Glomerular visceral epithelial cell (primary cell): ENCODE results near the gene SHMT2.

Source experiments
- DNase-seq: peaks from one replicate; pipeline ENCODE4 v3.0.0-alpha.2; 2016; ENCODE audit errors: extremely low spot score

Gene SHMT2

DNA sequence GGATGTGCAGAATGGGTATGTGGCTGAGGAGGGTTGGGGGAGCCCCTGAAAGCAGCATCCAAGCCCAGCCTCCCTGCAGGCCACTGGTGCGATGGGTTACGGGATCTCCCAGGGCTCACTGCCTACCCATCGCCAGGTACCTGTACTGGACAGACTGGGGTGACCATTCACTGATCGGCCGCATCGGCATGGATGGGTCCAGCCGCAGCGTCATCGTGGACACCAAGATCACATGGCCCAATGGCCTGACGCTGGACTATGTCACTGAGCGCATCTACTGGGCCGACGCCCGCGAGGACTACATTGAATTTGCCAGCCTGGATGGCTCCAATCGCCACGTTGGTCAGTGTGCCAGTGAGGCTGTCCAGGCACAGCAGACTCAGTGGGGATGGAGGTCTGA, 31.2 kb upstream of the SHMT2 start:
- no peak for DNase-seq

- no peak for DNase-seq
Measured at GRCh38 chr12:57199191-57199590, 30.3 kb upstream of the SHMT2 start.

GRCh38 chr12:57200497-57200896, 29.0 kb upstream of the SHMT2 start:
- DNase-seq = no peak

DNA sequence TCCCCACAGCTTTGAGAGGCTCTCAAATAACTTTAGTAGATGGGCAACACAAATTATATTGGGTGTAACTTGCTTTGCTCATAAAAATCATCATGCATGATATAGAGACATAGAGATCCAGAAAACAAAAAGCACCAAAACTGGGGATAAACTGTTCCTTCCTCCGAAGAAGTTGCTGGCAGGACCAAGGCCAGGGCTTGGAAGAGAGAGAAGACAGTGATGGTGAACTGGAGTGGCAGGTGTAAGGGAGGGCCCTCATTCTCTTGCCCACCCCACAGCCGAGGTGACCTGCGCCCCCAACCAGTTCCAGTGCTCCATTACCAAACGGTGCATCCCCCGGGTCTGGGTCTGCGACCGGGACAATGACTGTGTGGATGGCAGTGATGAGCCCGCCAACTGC, 28.3 kb upstream of the SHMT2 start:
- no peak for DNase-seq

DNA sequence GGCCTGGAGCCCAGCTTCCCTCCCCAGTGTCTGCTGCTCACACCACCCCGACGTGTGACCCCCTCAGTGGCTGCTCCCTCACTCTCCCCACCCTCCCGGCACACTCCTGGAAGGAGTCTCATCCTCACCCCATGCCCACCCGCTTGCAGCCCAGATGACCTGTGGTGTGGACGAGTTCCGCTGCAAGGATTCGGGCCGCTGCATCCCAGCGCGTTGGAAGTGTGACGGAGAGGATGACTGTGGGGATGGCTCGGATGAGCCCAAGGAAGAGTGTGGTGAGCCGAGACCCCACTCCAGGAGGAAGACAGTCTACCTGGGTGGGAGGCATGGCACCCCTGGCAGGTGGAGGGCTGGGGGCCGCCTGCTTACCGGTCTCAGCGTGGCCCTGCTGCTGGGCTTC, 27.9 kb upstream of the SHMT2 start:
- no peak for DNase-seq

DNA sequence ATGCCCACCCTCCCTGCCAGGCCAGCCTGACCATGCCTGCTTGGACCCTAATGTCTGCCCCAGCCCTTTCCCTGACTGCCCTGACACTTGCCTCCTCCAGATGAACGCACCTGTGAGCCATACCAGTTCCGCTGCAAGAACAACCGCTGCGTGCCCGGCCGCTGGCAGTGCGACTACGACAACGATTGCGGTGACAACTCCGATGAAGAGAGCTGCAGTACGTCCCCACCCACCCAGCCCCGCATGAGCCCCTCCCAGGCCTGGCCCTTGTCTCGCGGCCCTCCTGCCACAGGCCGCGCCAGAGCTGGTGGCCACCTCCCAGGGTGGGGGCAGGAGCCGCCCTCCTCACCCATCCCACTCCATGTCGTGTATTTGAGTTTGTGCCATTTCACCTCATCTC, 27.2 kb upstream of the SHMT2 start:
- no peak for DNase-seq

DNA sequence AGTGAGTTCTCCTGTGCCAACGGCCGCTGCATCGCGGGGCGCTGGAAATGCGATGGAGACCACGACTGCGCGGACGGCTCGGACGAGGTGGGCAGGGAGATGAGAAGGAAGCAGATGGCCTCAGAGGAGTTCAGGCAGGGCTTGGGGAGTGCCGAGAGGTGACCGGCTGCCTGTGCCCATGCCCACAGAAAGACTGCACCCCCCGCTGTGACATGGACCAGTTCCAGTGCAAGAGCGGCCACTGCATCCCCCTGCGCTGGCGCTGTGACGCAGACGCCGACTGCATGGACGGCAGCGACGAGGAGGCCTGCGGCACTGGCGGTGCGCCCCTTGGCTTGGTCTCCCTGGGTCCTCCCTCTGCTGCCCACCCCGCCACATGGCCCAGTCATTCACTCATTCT, 26.3 kb upstream of the SHMT2 start:
- no peak for DNase-seq

GRCh38 chr12:57203791-57204190, 25.7 kb upstream of the SHMT2 start:
- no peak for DNase-seq

GRCh38 chr12:57204454-57204853, 25.1 kb upstream of the SHMT2 start:
- DNase-seq = no peak

GRCh38 chr12:57205186-57205585, 24.3 kb upstream of the SHMT2 start:
- DNase-seq = no peak

DNA sequence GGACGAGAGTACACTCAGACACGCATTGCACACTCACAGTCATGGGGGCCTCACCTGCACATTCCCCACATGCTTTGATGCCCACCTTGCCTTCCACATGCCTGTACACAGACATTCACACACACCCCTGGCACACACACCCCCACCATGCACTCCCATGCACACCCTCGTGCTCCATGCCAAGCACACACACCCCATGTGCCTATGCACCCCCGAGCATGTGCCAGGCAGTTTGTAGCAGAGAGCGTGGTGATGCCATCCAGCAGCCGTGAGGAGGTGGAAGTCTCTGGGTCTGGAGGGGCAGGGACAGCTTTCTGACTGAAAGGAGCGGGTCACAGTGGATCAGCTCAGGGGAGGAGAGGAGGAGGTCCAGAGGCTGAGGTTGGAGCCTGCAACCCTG, 23.6 kb upstream of the SHMT2 start:
- DNase-seq = no peak

- no peak for DNase-seq
Measured at GRCh38 chr12:57207731-57208630, 21.5 kb upstream of the SHMT2 start.

- DNase-seq = no peak
Measured at GRCh38 chr12:57208631-57209282, 20.8 kb upstream of the SHMT2 start.

GRCh38 chr12:57209916-57210315, 19.6 kb upstream of the SHMT2 start:
- DNase-seq = no peak

DNA sequence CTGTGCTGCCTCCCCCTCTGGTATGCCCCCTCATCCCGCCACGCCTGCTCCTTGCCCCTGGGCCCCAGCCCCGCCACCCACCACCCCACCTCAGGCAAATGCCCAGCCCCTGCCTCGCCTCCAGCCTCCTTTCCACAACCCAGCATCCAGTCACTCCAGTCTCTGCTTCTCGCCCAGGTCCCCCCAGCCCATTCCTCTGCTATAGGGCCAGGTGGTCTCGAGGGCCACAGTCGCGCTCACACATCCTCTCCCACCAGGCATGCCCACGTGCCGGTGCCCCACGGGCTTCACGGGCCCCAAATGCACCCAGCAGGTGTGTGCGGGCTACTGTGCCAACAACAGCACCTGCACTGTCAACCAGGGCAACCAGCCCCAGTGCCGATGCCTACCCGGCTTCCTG, 19.1 kb upstream of the SHMT2 start:
- no peak for DNase-seq

DNA sequence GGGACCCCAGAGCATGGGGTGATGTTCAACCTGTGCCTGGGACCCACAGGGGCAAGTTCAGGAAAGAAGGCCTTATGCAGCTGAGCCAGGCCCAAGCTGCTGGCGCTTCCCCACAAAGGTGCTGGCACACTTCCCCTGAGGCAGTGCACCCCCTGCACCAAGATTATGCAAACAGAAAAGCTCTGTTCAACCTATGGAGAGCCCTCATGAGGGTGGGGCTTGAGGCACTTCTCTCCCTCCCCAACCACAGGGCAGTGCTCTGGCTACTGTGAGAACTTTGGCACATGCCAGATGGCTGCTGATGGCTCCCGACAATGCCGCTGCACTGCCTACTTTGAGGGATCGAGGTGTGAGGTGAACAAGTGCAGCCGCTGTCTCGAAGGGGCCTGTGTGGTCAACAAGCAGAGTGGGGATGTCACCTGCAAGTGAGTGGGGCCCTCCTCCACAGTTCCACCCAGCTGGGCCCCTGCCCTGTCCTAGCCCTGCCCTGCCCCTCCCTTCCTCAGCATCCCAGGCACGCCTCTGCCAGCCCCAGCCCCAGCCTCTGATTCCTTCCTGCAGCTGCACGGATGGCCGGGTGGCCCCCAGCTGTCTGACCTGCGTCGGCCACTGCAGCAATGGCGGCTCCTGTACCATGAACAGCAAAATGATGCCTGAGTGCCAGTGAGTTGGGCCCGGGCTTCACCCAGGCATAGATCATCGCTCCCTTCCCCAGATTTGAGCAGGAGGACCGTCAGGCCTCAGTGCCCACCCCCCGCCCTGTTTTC, 18.4 kb upstream of the SHMT2 start:
- DNase-seq = no peak

DNA sequence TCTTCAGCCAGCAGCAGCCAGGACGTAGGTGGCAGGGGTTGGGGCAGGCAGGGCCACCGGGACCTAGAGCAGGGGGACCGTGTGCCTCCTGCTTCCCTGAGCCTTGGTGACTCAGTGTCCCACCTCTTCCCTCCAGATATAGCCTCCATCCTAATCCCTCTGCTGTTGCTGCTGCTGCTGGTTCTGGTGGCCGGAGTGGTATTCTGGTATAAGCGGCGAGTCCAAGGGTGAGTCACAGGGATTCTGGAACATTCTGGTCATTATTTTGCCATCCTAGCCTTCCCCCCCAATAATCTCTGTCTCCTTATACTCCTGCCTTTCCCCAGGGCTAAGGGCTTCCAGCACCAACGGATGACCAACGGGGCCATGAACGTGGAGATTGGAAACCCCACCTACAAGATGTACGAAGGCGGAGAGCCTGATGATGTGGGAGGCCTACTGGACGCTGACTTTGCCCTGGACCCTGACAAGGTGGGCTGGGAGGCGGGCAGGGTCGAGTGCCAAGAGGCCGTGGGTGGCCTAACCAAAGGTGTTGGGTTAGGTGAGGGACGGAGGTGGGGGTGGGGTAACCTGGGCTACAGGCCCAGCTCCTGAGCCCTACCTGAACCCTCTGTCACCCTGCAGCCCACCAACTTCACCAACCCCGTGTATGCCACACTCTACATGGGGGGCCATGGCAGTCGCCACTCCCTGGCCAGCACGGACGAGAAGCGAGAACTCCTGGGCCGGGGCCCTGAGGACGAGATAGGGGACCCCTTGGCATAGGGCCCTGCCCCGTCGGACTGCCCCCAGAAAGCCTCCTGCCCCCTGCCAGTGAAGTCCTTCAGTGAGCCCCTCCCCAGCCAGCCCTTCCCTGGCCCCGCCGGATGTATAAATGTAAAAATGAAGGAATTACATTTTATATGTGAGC, 17.5 kb upstream of the SHMT2 start:
- DNase-seq = no peak

DNA sequence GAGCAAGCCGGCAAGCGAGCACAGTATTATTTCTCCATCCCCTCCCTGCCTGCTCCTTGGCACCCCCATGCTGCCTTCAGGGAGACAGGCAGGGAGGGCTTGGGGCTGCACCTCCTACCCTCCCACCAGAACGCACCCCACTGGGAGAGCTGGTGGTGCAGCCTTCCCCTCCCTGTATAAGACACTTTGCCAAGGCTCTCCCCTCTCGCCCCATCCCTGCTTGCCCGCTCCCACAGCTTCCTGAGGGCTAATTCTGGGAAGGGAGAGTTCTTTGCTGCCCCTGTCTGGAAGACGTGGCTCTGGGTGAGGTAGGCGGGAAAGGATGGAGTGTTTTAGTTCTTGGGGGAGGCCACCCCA, 16.8 kb upstream of the SHMT2 start:
- no peak for DNase-seq

GRCh38 chr12:57213058-57213715, 16.3 kb upstream of the SHMT2 start:
- DNase-seq = peak; percentile 84

DNA sequence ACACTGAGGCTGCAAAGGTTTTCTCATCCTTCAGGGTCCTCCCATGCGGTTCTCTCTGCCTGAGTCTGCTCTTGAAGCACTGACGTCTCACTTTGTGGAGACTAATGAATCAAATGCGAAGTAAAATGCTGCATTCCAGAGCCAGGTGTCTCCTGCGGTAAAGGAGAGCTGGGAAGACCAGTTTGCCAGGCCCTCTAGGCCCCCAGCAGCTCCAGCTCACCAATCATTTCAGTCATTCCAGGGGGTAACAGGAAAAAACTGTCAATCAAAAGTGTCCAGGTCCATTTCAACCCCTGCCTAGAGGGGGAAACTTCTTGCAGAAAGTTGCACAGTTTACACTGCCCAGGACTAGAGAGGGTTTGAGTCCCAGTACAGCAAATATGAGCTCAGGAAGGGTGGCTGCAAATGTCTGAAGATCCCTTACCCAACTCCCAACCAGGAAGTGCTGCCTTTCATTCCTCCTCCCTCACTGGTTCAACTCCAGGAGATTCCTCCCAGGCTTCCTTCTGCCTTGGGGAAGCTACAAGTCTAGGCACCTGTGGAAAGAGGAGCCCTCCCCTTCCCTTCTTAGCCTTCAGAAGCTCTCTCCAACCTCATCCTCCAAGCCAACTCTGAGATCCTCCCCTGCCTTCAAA, 15.6 kb upstream of the SHMT2 start:
- no peak for DNase-seq

- peak; percentile 56 for DNase-seq
Measured at GRCh38 chr12:57214398-57214781, 15.1 kb upstream of the SHMT2 start.
